ENCODE measurements around the gene DIAPH3. TPM values are rescaled to one million over a fixed set of nuclear protein-coding genes. Genes with fewer than 3 reads are reported as not detected.

Gene DIAPH3
- total and polyA plus RNA-seq, 2 of the 8 experiments (the other 6 are each of a cell fraction or from before 2014, with no cell fraction given), result 8.0 to 30.8 TPM

DNA sequence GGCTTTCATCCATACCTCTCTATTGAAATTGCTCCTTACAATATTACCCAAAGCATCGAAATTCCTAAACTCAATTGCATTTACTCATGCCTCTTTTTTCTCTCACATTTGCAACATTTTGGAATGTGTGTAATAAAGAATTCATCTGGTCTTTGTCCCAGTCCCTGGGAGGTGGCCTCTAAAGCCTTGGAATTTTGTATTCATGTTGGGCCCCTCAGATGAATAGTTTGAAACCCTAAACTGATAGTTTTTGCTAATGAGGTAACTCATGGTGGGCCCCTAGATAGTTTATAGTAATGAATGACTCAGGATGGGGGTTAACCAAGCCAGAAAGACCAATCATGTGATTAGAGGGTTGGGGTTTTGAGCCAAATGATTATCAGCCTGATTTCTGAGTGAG lies 490.4 kb downstream of the DIAPH3 start:
- Histone ChIP-seq H3K9me3 (ENCODE audit: insufficient read depth in 2 of 2, low read depth in 1 of 2, low read length in 1 of 2) (no peaks in the 10 kb centered on the region), H3K9ac (replicated peaks in 1 of 4; ENCODE audit: extremely low read depth in 1 of 4, low read depth in 3 of 4, low read length in 3 of 4) (no peak overlapping the region), H2BK120ac (replicated peaks; ENCODE audit: low read depth, low read length) (no peak overlapping the region), H3K4me2 (ENCODE audit: insufficient read depth in 1 of 2, low read depth in 2 of 2, low read length in 2 of 2) (no peak overlapping the region), H3K23me2 (ENCODE audit: low read depth, low read length) (no peaks in the 10 kb centered on the region), H3K79me1 (ENCODE audit: low read depth, low read length) (no peaks in the 10 kb centered on the region), H2BK5ac (ENCODE audit: low read depth, low read length) (no peak overlapping the region), H2BK20ac (ENCODE audit: low read length) (no peak overlapping the region), H4K91ac (replicated peaks; ENCODE audit: insufficient read length, low read length) (no peak overlapping the region), H3K18ac (ENCODE audit: extremely low read depth, low read length) (peak overlapping the region; percentile 5; the same call in 1 of the 2 replicates), H4K8ac (ENCODE audit: extremely low read depth, insufficient read depth, low read length) (no peak overlapping the region), H3K79me2 (ENCODE audit: control insufficient read depth in 1 of 2, insufficient read depth in 2 of 2, low read length in 2 of 2) (no peaks in the 10 kb centered on the region), H3K56ac (replicated peaks; ENCODE audit: insufficient read length, low read depth, low read length) (no peak overlapping the region), H4K5ac (ENCODE audit: insufficient read length, low read depth, low read length) (no peak overlapping the region), H3K4me1 (replicated peaks in 1 of 4; ENCODE audit: control insufficient read depth in 3 of 4, insufficient read depth in 4 of 4, low read length in 3 of 4) (peaks cover 0 to 11% (median 7%) of the 10 kb centered on the region in 4 experiments; a peak in 4 of 7 replicates), H2AK5ac (ENCODE audit: low read depth, low read length) (no peak overlapping the region), H3K4ac (replicated peaks; ENCODE audit: insufficient read length, low read depth, low read length) (no peak overlapping the region), H3K23ac (ENCODE audit: insufficient read length) (no peak overlapping the region), H3K27ac (ENCODE audit: low read depth, low read length) (no peak overlapping the region), H2AFZ (ENCODE audit: low read length) (no peak overlapping the region), H3K36me3 (ENCODE audit: control insufficient read depth in 2 of 4, insufficient read depth in 4 of 4, low read length in 3 of 4) (no peaks in the 10 kb centered on the region), H3K4me3 (ENCODE audit: extremely low read depth in 1 of 4, insufficient read depth in 2 of 4, low read depth in 3 of 4, low read length in 4 of 4) (no peak overlapping the region), H3K14ac (ENCODE audit: insufficient read length) (no peak overlapping the region), H3K27me3 (replicated peaks in 1 of 4; ENCODE audit: control insufficient read depth in 3 of 4, extremely low read depth in 1 of 4, insufficient read depth in 3 of 4, low read length in 3 of 4) (no peaks in the 10 kb centered on the region), H2BK12ac (ENCODE audit: low read depth, low read length) (no peak overlapping the region), H4K20me1 (replicated peaks in 1 of 2; ENCODE audit: control insufficient read depth in 1 of 2, insufficient read depth in 2 of 2, low read length in 2 of 2) (no peaks in the 10 kb centered on the region), H2BK15ac (ENCODE audit: low read length) (no peak overlapping the region)
- FAIRE-seq, result no peak
- TF ChIP-seq CHD2 (IDR thresholded peaks at IDR 0.05; ENCODE audit: low read length) (no peak), BACH1 (IDR thresholded peaks at IDR 0.05; ENCODE audit: low read length) (no peak), KDM5A (IDR thresholded peaks at IDR 0.05; ENCODE audit: low read length) (no peak), HDAC2 (IDR thresholded peaks at IDR 0.05; ENCODE audit: borderline replicate concordance in 1 of 2, low read depth in 2 of 2, low read length in 2 of 2) (no peak)
- DNase-seq (ENCODE audit: low read depth in 1 of 2, low spot score in 2 of 2), result no peak
- ChIA-PET CTCF (ENCODE audit: partially characterized antibody) (interaction anchor here (0.9 to 1.8 kb wide), 4 partner anchors 11 to 281 kb away, joined by 3 to 6 read pairs (median 4); no protein-coding TSS in a partner anchor), POLR2A (ENCODE audit: partially characterized antibody) (no interaction called here)
- WGBS, 2 experiments (ENCODE audit: extremely low coverage in 1 of 2, insufficient coverage in 1 of 2, insufficient read length in 1 of 2, insufficient replicate concordance in 2 of 2, low coverage in 1 of 2, low lambda C conversion rate in 2 of 2, missing lambda C conversion rate in 1 of 2), result 90% methylated on average over 1 of the region's 1 CpG; no CpG with 5 or more reads in 1 of the 2 experiments

All from H1 (cell line).